T1000 (cell line): ENCODE data around the gene BMP7.

Experiments used
- DNase-seq: peaks from one replicate; lab custom pipeline; 2025; ENCODE audit warnings: mixed read lengths; lab: John Stamatoyannopoulos, UW

BMP7 gene

GRCh38 chr20:57147185-57147584 lies 119.3 kb downstream of the BMP7 start:
- no peak for DNase-seq

GRCh38 chr20:57146155-57146554 lies 120.3 kb downstream of the BMP7 start:
- no peak for DNase-seq

- no peak for DNase-seq
Observed at GRCh38 chr20:57145089-57145631, 121.3 kb downstream of the BMP7 start.

GRCh38 chr20:57143173-57143572 lies 123.3 kb downstream of the BMP7 start:
- no peak for DNase-seq

GRCh38 chr20:57142667-57143066 lies 123.8 kb downstream of the BMP7 start:
- no peak for DNase-seq

- DNase-seq, result no peak
Observed at GRCh38 chr20:57141492-57141891, 124.9 kb downstream of the BMP7 start.

GRCh38 chr20:57140416-57140965 lies 126.0 kb downstream of the BMP7 start:
- no peak for DNase-seq

- DNase-seq, result no peak
Observed at GRCh38 chr20:57139342-57140093, 126.9 kb downstream of the BMP7 start.

- no peak for DNase-seq
Observed at GRCh38 chr20:57138198-57138995, 128.0 kb downstream of the BMP7 start.

- no peak for DNase-seq
Observed at GRCh38 chr20:57137676-57138075, 128.8 kb downstream of the BMP7 start.

GRCh38 chr20:57136734-57137133 lies 129.7 kb downstream of the BMP7 start:
- no peak for DNase-seq

- no peak for DNase-seq
Observed at GRCh38 chr20:57135875-57136274, 130.6 kb downstream of the BMP7 start.

GRCh38 chr20:57134804-57135203 lies 131.6 kb downstream of the BMP7 start:
- DNase-seq, result no peak

- DNase-seq, result no peak
Observed at GRCh38 chr20:57133926-57134650, 132.4 kb downstream of the BMP7 start.

GRCh38 chr20:57131601-57132391 lies 134.6 kb downstream of the BMP7 start:
- DNase-seq, result no peak

GRCh38 chr20:57131077-57131476 lies 135.4 kb downstream of the BMP7 start:
- DNase-seq, result no peak

- DNase-seq, result no peak
Observed at GRCh38 chr20:57130160-57130772, 136.2 kb downstream of the BMP7 start.

- DNase-seq, result no peak
Observed at GRCh38 chr20:57129303-57129702, 137.1 kb downstream of the BMP7 start.

GRCh38 chr20:57128044-57128757 lies 138.2 kb downstream of the BMP7 start:
- no peak for DNase-seq

GRCh38 chr20:57126481-57127092 lies 139.9 kb downstream of the BMP7 start:
- no peak for DNase-seq
